HPDE6-E6E7 (cell line): ENCODE results near the gene RELL1.
"Not testable (repeated sequence)": the region's sequence is repeated elsewhere in the genome, so short reads cannot be mapped to it uniquely, and the experiment has no call there.

Source experiments
- DNase-seq: peaks from one replicate; pipeline ENCODE4 v3.0.0; 2011; ENCODE audit warnings: missing footprints; ENCODE audit errors: extremely low spot score

The RELL1 gene

DNA sequence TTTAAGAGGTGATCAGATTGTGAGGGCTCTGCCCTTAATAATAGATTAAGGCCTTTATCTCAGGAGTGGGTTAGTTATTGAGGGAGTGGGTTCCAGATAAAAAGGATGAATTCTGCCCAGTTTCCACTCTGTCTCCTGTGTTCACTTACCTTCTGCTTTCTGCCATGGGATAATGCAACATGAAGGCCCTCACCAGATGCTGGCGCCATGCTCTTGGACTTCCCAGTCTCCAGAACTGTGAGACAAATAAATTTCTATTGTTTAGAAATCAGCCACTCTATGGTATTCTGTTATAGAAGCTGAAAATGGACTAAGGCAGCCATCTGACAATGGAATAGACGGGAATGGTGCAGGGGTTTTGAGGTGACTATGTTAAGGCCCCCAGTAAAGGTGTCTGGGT lies 6.9 kb upstream of the RELL1 start:
- DNase-seq: no peak

DNA sequence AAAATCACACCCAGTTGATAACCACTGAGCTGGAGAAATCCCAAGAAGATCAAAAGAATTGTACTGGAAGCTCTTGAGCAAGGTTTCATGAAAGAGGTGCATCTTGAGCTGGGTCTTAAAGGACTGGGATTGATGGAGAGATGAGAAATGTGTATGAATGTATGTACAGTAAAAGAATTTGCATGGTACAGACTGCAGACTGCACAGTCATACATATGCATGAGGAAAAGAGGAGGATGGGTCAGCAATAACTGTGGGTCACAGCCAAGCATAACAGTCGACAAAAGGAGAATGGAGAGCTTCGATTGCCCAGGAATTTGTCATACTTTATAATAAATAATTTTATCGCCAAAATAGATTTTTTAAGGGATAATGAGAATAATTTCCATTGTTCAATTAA lies 4.8 kb upstream of the RELL1 start:
- no peak for DNase-seq

DNA sequence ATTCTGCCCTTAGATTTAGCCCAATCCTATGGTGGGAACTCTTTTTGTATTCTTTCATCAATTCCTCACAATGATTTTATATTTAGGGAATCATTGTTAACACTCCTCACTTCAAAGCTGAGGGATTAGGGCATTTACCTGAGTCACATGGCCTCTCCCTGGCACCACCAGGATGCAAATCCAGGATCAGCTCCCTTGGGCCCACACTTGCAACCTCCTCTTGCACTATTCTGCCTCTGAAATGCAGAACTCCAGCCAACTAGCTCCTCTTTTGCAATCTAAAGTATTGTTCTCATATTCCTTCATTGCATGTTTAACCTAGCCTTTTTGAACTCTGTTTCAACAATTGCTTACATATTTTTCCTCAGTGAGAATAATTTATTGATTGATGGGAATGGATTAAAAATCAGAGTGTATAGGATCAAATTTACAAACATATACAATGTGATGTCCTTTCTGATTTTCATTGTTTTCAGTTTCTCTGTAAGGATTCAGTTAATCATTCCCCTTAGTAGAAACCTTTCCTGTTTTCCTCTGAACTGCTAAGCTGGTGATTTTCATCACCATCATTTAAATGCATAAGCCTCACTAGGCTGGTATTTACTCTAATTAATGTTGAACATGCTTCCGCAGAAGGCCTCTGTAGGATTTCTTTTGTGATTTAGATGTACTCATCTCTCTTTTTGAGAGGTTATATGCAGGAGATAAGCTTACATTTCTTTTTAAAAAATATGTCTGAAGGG lies 3.3 kb upstream of the RELL1 start:
- no peak for DNase-seq

DNA sequence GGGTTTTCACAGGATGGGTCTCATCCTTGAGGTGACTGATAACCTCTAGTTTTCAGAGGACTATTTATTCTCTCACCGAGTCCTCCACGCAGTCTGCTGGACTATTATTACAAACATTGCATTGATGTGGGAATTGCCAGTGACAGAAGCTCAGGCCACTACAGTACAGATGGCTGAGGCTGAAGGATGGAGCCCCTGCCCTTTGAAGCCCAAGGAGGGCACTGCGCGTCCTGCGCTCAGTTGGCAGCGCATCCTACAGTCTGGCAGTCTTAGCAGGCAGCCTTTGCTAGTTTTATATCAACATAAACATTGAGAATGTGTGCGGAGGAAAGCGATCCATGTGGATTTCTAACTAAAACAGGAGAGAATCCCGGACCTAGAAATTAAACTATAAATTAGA lies 1.5 kb upstream of the RELL1 start:
- DNase-seq: no peak

DNA sequence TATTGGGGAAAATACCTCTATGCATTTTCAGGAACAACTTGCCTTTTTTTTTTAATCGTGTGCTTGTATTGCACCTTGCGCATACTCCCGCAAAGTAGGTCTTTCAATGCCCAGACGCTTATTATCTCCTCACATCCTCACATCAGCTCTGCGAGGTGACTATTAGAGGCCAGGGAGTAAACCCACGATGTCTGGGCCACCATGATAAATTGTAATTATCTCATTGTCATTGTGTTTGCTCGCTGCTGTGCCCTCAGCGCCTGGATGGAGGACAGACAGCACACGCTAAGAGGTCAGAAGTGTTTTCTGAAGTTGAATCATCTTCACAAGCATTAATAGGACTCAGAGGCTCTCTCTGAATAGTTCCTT lies 1.0 kb upstream of the RELL1 start:
- DNase-seq: no peak

DNA sequence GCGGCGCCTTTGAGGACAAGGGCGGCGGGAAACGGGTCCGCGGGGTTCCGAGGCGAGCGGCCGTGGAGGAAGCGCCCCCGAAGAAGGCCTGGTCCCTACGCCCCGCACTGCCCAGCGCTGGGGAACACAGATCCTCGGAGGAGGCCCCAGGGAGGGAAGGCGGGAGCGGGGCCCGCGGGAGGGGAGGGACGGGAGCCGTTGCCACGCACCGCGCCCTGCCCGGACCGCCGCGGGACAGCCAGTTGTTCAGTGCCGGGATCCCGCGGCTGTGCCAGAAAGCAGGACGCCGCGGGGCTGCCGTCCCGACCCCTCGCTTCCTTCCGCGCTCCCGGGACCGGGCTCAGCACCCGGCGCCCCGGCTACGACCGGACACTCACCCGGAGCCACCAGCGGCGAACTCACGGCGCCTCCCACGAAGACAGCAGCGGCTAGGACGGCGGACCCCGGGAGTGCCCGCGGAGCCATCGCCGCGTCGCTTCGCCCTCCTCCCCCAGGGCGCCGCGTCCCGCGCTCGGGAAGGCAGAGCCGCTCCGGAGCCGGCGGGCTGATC lies 278 bp downstream of the RELL1 start:
- peak; percentile 17 for DNase-seq

DNA sequence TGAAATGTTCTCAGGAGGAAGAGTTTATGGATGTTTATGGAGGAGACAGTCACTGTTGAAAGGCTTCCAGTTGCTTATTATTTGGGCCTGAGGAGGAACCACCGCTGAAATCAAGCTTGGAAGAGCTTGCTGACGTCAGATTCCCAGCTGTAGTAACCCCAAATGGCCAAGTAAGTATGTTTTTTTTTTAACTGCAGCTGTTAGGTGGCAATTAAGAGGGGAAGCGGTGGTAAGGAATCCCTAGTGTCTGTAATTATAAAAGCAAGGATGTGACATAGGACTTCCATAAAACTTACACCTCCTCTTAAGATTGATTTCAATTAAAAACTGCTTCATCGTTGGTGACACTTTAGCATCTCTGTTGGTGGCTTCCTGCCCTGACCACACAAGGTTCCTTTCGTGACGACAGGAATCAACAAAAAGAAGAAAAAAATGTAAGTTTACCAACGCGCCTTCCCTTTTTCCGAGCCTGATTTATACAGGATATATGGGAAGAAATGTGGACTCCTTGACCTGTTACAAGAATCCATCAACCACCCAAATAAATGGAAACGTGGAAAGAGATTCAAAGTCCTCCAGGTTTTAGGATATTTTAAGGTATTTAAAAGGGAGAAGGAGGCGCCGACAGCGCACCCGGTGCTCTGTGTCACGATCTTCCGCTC lies 884 bp downstream of the RELL1 start:
- no peak for DNase-seq

DNA sequence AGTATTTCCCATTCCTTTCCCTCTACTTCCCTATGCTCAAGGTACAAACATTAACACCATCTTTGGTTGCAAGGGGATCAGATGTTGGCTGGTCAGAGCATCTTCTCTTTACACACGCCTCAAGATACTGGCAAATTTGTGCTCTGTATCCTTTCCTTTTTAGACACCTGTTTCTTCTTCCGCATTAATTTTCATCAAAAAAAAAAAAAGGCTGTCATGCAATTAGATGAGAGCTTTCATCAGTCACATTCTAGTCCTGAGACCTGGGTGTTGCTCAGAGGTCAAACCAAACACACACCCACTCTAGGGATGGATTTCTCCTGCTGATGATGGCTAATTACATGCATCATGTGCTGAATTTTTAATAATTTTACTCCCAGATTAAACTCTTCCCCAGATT lies 2.0 kb downstream of the RELL1 start:
- DNase-seq: no peak

DNA sequence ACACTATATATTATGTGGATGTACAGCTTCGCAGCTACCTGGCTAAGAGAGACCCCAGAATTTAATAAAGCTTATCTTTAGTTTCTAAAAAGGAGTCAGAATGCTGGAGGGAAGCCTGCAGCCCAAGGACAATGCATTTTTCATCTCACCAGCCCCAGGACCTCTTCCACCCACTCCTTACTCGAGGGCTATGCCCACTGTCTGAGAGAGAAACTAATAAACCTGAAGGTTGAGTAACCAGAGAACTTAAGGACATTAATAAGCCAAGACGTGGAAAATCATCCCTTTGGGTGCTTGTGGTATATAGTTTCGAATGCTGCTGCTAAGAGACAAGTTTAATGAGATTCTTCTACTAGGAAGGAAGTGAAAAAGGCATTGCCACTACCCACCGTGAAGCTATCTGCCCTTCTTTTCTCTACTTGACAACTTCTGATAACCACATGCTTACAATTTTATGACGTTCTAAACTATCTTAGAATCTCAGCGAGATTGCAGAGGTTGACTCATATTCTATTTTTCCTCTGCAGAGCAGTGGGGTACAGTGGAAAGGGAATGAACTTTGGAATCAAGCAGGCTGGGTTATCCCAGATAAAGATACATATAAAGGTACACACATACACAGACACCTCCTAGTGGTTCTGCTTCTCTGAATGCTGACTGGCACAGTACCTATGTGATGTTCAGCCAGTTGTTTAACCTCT lies 3.3 kb downstream of the RELL1 start:
- no peak for DNase-seq

DNA sequence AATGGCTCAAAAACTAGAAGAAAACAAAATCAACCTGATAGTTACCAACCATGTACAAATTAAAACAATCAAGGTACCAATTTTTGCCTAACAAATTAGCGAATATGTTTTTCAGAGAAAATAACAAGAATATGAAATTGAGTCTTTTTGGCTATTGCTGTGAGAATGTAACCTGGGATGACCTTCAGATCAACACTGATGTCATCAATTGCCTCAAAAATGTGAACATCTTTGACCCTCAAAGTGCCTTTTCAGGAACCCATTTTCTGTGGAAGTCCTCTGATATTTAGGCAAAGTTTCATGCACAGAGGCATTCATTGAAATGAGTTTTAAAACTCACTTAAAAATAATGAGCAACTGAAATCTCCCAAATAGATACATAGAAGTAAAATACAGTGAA lies 6.1 kb downstream of the RELL1 start:
- no peak for DNase-seq

DNA sequence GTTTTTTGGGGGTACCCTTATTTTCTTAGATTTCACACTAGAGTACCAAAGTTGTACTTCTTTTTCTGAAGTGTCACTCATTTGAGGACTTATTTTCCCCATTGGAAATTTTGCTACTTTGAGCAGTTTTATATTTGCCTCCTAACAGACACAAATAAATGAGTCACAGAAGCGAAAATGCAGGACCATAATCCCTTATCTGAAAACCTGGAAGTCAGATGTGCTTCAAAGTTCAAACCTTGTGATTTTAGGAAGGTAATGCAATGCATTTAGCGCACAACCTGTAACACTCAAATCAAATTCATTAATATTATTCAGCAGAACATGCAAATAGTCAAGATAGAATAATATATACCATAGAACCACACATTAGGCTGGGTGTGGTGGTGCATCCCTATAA lies 6.9 kb downstream of the RELL1 start:
- DNase-seq: no peak

DNA sequence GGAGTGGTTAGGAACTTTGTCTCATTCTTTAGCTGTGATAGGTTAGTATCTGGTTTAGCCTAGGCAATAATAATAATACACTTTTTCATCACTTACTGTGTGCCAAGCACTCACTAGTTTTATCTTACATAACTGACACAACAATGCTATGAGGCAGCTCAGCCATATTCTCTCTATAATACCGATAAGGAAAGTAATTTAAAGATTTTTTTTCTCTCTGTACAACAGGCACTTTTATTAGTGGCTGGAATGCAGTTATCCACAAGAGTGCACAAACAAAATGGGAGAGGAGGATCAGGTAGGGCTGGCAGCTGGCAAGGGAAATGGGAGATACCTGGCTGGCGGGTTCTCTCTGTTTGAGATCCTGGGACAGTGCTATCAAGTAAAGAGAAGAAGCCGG lies 7.6 kb downstream of the RELL1 start:
- no peak for DNase-seq

DNA sequence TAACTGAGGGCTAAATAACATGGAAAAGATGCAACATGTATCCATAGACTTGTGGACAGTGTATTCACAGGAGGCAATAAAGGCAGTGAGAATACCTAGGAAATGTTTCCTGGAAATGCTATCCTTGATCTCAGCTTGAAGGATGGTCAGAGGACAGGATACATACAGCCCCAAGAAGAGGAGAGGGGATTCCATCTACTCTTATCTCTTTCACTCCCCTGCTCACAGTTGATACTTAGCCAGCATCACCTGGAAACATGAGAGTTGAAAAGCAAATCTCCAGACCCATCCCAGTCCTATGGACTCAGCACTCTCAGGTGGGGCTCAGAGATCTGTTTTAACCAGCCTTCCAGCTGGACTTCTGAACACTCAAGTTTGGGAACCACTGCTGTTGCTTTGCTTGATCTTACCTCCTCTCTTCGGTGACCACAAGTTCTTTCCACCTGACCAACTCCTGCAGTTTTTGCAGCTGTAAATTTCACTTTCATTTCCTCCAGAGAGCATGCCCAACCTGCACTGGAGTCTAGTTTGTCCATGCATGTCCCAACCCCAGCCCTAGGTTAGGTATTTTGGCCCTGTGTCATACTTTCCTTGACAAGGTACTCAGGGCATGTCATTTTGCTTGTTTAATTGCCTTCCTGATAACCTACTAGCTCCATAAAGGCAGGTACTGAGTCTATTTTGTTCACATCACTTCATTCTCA lies 10.4 kb downstream of the RELL1 start:
- DNase-seq: no peak

DNA sequence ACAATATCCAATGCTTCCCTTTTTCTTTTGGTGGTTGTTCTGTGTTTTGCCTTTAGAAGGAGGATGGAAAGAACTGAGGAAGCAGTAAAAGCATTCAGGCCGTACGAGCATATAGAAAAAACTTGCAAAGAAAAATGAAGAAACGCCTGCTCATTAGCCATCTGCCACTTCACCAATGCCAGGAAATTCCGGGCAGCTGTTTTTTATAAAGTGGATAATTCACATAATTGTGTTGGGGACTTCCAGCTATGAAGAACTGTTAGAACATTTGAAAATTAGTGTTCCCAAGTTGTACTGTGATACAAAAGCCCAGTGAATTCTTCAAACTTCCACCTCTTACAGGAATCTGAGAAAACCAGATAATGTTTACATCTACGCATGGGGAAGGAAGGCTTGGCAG lies 11.7 kb downstream of the RELL1 start:
- no peak for DNase-seq

DNA sequence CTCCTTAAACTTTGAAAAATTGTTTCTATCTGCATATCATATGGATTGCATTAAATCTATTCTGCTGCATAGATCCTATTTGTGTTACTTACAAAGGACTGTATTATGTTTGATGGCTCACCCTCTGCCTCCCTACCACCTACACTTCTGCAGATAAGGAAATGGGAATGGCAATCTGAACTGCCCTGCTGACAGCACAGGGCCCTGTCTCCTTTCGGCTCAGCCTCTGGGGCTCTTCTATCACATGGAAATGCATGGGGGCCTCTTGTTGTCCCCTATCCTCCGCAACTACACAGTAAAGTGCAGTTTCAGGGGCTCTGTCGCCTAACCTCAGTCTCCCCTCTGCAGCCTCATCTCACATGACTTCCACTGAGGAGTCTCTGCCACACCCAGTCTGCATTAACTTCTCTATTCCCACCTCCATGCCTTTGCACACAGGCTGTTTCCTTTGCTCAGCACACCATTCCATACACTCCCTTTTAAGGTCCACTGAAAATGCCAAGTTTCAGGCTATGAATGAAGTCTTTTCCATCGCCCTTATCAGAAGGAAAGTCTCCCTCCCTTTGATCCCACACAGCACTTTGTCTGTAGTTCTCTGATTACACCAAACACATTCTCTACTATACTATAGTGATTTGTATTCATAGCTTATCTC lies 12.5 kb downstream of the RELL1 start:
- DNase-seq: no peak

DNA sequence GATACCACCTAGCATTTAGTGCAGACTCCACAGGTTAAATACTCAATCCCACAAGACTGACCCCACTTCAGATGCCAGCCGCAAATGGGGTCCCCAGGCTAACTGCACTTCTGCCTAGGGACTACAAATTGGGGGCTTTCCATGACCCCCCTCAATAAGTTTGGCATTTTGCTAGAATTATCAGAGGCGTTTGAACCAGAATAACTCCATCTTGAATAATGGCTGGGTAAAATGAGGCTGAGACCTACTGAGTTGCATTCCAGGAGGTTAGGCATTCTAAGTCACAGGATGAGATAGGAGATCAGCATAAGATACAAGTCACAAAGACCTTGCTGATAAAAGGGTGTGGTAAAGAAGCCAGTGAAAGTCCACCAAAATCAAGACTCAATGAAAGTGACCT lies 15.1 kb downstream of the RELL1 start:
- DNase-seq: no peak

DNA sequence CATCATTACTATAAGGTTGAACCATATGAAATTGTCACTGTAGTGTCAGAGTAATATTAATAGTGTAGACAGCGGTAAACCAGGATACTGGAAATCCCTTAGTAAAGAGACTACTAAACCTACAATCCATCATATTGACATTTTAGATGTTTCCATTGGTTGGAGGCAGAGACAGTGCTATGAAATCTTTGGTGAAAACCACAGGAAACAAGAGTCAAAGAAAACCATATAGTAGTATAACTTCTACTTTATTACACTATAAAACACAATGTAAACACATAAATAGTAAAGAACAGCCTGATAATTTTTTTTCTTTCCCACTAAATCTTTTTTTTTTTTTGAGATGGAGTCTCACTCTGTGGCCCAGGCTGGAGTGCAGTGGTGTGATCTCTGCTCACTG lies 15.9 kb downstream of the RELL1 start:
- DNase-seq: no peak

DNA sequence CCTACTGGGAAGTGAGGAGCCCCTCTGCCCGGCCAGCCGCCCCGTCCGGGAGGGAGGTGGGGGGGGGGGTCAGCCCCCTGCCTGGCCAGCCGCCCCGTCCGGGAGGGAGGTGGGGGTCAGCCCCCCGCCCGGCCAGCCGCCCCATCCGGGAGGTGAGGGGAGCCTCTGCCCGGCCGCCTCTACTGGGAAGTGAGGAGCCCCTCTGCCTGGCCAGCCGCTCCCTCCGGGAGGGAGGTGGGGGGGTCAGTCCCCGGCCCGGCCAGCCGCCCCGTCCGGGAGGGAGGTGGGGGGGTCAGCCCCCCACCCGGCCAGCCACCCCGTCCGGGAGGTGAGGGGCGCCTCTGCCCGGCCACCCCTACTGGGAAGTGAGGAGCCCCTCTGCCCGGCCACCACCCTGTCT lies 17.1 kb downstream of the RELL1 start:
- not testable (repeated sequence) for DNase-seq

DNA sequence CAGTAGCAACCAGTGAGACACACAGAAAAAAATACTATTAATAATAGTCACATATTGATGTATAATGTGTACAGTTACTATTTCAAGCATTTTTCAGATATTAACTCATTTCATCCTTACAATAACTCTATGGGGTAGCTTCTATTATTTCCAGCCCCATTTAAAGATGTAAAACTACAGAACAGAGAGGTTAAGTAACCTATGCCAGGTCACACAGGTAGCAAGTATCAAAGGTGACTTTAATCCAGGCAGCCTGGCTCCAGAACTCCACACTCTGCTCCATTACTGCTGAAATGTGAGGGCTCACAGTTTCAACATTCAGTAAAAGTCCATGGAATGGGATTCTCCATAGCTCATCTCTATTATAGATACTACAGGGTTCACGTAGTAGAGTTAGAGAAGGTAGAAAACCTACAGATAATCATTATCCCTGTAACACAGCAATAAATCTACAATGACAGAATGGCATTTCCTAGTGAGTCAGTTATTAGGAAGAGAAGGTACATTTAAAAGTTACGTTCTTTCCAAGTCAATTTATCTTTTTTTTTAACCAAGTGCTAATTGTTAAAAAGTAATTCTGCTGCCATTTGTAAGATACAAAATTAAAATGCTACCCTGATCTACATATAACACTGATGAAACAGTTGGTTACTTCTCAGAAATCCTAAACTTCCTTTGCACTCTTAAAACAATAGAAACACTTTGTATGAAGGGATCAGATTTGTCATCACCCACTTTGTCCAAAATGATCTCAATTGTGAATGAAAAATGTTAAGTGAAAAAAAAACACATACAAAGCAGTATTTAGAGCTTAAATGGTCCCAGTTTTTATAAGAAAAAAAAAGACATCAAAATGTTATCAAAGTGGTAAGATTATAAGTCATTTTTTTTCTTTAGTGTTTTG lies 18.7 kb downstream of the RELL1 start:
- no peak for DNase-seq

DNA sequence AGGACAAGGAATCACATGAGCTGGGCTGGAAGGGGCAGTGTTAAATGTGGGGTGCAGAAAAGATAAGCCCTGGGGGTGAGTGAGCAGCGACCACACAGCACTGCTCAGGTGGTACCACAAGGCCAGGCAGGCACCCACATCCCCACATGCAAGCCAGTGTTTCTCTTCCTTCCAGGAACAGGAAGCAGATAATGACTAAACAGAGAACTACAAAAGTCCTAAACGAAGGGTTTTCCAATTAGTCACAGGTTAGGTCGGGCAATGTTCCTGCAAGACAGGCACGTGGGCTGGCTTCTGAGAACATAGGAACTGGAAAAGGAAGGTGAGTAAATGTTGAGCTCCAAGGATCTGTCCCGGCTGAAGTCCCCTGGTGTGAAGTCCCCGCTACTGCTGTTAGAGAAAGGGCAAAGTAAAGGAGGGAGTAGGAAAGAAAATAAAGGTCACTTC lies 19.5 kb downstream of the RELL1 start:
- DNase-seq: peak; percentile 77
